Body of pancreas (tissue), 4 donors: ENCODE results near the gene TUBGCP5. TPM values are rescaled to one million over a fixed set of nuclear protein-coding genes. Genes with fewer than 3 reads are reported as not detected.

ENCODE experiments used
- ATAC-seq: fragments of 150-250 bp; one replicate; pipeline ENCODE4 v1.9.1; 2016
- DNase-seq, 4 donors: peaks; one replicate each; pipeline ENCODE4 v3.0.0-alpha.2; 2019
- H3K27ac ChIP-seq, 4 donors: fragments of 200-600 bp; sonication (generic); 1 replicate in 3 of 4; 2 replicates in 1 of 4; pipeline versions ENCODE4 v1.5.1 to v1.6.1; 2016 to 2019; ENCODE audit warnings: mild to moderate bottlenecking in 1 of 4, mixed read lengths in 1 of 4, moderate library complexity in 1 of 4
- H3K27me3 ChIP-seq, 2 donors: fragments of 200-600 bp; sonication (generic); one replicate each; pipeline ENCODE4 v1.6.0; 2016; ENCODE audit warnings: mild to moderate bottlenecking in 1 of 2
- H3K36me3 ChIP-seq, 2 donors: fragments of 200-600 bp; sonication (generic); replicated peaks in 1 of 2; 2 replicates each; pipeline ENCODE4 v1.5.1; 2016; ENCODE audit warnings: low read depth in 2 of 2; ENCODE audit not compliant: insufficient read depth in 1 of 2
- H3K4me1 ChIP-seq: fragments of 200-600 bp; sonication (generic); one replicate; pipeline ENCODE4 v1.6.0; 2016
- H3K4me3 ChIP-seq, 2 donors: fragments of 200-600 bp; sonication (generic); 1 replicate in 1 of 2; 2 replicates in 1 of 2; pipeline ENCODE4 v1.5.1; 2016 to 2019
- H3K9me3 ChIP-seq, 3 donors: fragments of 200-600 bp; sonication (generic); 1 replicate in 2 of 3; 2 replicates in 1 of 3; pipeline ENCODE4 v1.5.1; 2016
- CTCF ChIP-seq, 7 experiments: fragments of 450-650 bp in 4 of 7; fragments of 200-600 bp in 3 of 7; sonication (generic) in 3 of 7; IDR thresholded peaks; one replicate each; pipeline ENCODE4 v1.5.1; 2016 to 2019; ENCODE audit warnings: antibody characterized with exemption in 7 of 7
- POLR2A ChIP-seq, 3 donors: fragments of 450-650 bp; IDR thresholded peaks; one replicate each; pipeline ENCODE4 v1.6.1; 2016; ENCODE audit warnings: antibody characterized with exemption in 3 of 3, mild to moderate bottlenecking in 2 of 3
- WGBS, 2 donors: methylation state at CpG; one replicate each; pipeline ENCODE4 v1.1.5; 2017; 5-methylcytosine and 5-hydroxymethylcytosine counted together
- intact Hi-C: fragments of 100-400 bp; cut with DNase I; formaldehyde crosslinking; loops from one replicate; pipeline ENCODE4 v1.15.1; 2023
- total RNA-seq, 2 donors: library from RNA; depleted of rRNA; stranded (reverse); fragments of >200 nt; gene quantifications; one replicate each; pipeline ENCODE4 v1.1.0, GENCODE V29; 2016

Gene TUBGCP5
- total RNA-seq, 2 donors from 2014 or later: 12.2 to 12.7 TPM

DNA sequence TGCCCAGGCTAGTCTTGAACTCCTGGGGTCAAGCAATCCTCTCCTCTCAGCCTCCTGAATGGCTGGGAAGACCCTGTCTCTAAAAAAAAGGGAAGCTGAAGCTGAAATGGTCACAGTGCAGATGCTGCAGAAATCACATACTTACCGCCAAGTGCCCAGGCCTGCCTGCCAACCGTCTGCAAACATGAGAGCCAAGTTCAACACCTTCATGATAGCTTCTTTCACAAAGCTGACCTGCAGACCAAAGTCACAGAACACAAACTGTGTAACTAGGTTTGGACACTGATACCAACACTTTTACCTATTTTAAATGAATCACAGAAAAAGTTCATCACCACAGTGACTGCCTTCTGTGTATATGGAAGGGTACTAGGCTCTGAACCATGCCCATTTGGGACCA is 36.4 kb downstream of the TUBGCP5 start:
- ATAC-seq (no peak), DNase-seq (no peak)
- TF ChIP-seq POLR2A (IDR thresholded peaks at IDR 0.05): no peak
- TF ChIP-seq CTCF (IDR thresholded peaks at IDR 0.05): no peak
- Histone ChIP-seq H3K27me3 (no peaks in the 10 kb centered on the region), H3K27ac (no peak overlapping the region), H3K36me3 (peaks cover 0 to 11% of the 10 kb centered on the region in 2 donors), H3K9me3 (no peaks in the 10 kb centered on the region), H3K4me3 (no peak overlapping the region), H3K4me1 (no peaks in the 10 kb centered on the region)
- 23 to 48% methylated on average over 2 of the region's 2 CpGs for WGBS, 2 donors
- intact Hi-C loops: no loop called here

- peaks cover 0 to 9% of the 10 kb centered on the region in 2 donors for H3K36me3 ChIP-seq
- no peak overlapping the region for H3K4me3 ChIP-seq
- no peaks in the 10 kb centered on the region for H3K27me3 ChIP-seq
- intact Hi-C loops: loop anchor here (10.0 kb wide), 1 partner anchor 51 kb away; no protein-coding TSS in a partner anchor
- no peaks in the 10 kb centered on the region for H3K9me3 ChIP-seq
- H3K4me1 ChIP-seq: no peaks in the 10 kb centered on the region
- no peak for TF ChIP-seq POLR2A (IDR thresholded peaks at IDR 0.05)
- no peak for TF ChIP-seq CTCF (IDR thresholded peaks at IDR 0.05)
- no peak for DNase-seq
- no peak for ATAC-seq
- 90 to 95% methylated on average over 7 of the region's 7 CpGs for WGBS, 2 donors
- no peak overlapping the region for H3K27ac ChIP-seq
Measured at GRCh38 chr15:22995795-22996194, 43.6 kb downstream of the TUBGCP5 start.

DNA sequence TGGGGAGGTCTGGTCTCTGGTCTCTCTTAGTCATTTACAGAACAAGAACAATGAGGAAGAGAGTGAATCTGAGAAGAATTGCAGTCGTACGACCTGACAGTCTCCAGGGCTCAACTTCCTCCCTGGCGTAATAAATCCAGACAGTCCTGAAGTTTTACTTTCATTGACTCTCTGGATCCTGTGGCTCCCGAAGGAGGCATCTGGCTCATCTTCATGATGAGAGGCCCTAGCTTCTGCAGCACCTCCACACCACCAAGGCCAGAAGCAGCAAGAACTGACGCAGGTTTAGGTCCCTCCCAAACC is 47.4 kb downstream of the TUBGCP5 start:
- Histone ChIP-seq H3K9me3 (no peaks in the 10 kb centered on the region), H3K36me3 (peaks cover 0 to 9% of the 10 kb centered on the region in 2 donors), H3K4me1 (peaks cover 14% of the 10 kb centered on the region), H3K4me3 (no peak overlapping the region), H3K27ac (no peak overlapping the region), H3K27me3 (no peaks in the 10 kb centered on the region)
- ATAC-seq: no peak
- no peak for DNase-seq
- 78 to 84% methylated on average over 5 of the region's 5 CpGs for WGBS, 2 donors
- TF ChIP-seq POLR2A (IDR thresholded peaks at IDR 0.05) (no peak), CTCF (IDR thresholded peaks at IDR 0.05) (no peak)
- intact Hi-C loops: loop anchor here (10.0 kb wide), 1 partner anchor 47 kb away; no protein-coding TSS in a partner anchor

DNA sequence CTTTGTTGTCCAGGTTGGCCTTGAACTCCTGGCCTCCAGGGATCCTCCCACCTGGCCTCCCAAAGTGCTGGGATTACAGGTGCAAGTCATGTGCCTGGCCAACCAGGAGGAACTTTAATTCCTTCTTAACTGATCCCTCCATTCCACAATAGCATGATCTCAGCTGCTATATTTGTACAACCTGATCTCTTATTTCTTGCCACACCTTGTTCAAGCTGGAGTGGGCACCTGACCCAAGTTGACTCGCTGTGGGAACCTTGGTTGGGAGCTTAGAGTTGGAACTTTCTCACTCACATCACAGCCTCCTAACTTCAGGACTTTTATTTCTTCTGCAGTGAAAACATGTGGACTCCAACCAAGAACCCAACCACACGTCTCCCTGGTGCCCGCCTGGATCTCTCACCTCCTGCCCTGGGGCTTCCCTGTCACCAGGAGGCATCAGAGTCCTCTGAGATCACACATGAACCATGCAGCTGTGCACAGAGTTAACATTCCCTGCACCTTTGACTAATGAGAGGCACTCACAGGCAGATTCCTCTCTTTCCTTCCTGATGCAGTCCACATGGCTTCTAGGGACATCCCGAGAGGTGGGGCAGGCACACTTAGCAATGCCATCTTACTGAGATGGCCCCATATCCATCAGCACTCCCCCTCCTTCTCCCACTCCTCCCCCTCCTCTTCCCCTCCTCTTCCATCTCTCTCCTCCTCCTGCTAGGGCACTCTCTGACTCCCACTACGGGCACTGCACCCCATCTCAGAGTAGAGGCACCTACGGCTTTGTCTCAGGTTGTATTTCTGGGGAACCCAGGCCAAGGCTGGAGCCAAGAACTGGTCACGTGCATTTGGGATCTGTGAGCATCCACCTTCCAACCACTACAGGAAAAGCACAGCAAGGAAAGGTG is 49.5 kb downstream of the TUBGCP5 start:
- peak overlapping the region in 3 of 4 donors; percentile 35 to 48 (median 47) for H3K27ac ChIP-seq
- peaks cover 0 to 5% of the 10 kb centered on the region in 2 donors for H3K36me3 ChIP-seq
- peaks cover 14% of the 10 kb centered on the region for H3K4me1 ChIP-seq
- TF ChIP-seq CTCF (IDR thresholded peaks at IDR 0.05): peak in 4 of 7 experiments; percentile 18 to 32 (median 26)
- no peak for TF ChIP-seq POLR2A (IDR thresholded peaks at IDR 0.05)
- H3K4me3 ChIP-seq: no peak overlapping the region
- DNase-seq (peak; percentile 28 to 58 (median 46)), ATAC-seq (peak; percentile 90)
- intact Hi-C loops: loop anchor here (10.0 kb wide), 1 partner anchor 45 kb away; no protein-coding TSS in a partner anchor
- WGBS, 2 donors: 49 to 56% methylated on average over 7 of the region's 7 CpGs
- no peaks in the 10 kb centered on the region for H3K27me3 ChIP-seq
- no peaks in the 10 kb centered on the region for H3K9me3 ChIP-seq
